ENCODE measurements around the gene GPX8. TPM values are rescaled to one million over a fixed set of nuclear protein-coding genes. Genes with fewer than 3 reads are reported as not detected.

GPX8 gene
- total RNA-seq, 1 experiment from 2014 or later = 37.9 TPM

DNA sequence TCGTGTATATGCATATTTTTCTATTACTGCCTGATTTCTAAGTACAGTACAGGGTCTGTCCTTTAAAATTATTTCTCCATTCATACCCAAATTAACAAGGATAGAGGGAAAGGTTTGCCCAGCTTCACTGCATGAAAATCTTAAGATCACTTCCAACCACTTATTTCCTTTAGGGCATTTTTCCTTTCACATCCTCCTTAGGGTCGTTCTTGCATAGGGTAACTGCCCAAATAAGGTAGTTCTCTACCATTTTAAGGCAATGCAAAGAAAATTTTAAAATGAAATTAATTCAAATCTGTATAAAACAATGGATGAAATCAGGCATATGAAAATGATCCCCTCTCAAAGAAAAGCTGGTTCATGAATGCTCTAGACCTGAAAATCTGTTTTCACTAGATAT is 17.1 kb downstream of the GPX8 start:
- H2AK5ac ChIP-seq (ENCODE audit: insufficient read length, low read length) = no peak overlapping the region
- TF ChIP-seq CTCF (conservative IDR thresholded peaks at IDR 0.05) = no peak
- no peaks in the 10 kb centered on the region for H3K79me2 ChIP-seq (ENCODE audit: insufficient read depth, low read length)
- H3K4me2 ChIP-seq (ENCODE audit: insufficient read depth, insufficient read length, low read length) = peak overlapping the region; percentile 87
- DNase-seq = no peak
- no peak overlapping the region for H3T11ph ChIP-seq (ENCODE audit: low read length)
- peaks cover 98% of the 10 kb centered on the region for H3K27me3 Mint-ChIP-seq (ENCODE audit: low read depth)
- no peak overlapping the region for H3K56ac ChIP-seq (ENCODE audit: insufficient read length, low read depth, low read length)
- no peaks in the 10 kb centered on the region for H3K36me3 Mint-ChIP-seq (ENCODE audit: insufficient read depth in 1 of 3, low read depth in 3 of 3)
- no peak overlapping the region for H3K4ac ChIP-seq (ENCODE audit: low read depth, low read length)
- peaks cover 0 to 6% of the 10 kb centered on the region in 2 experiments; a peak in 2 of 5 replicates for H3K9me3 Mint-ChIP-seq
- H3K27ac Mint-ChIP-seq = no peak overlapping the region
- no peak overlapping the region for H4K5ac ChIP-seq (ENCODE audit: insufficient read length, low read depth, low read length)
- no peak overlapping the region for H2BK12ac ChIP-seq (ENCODE audit: insufficient read length, low read depth, low read length)
- H3K23ac ChIP-seq (ENCODE audit: insufficient read length, low read depth, low read length) = no peak overlapping the region
- H2AFZ ChIP-seq (ENCODE audit: low read length) = no peak overlapping the region
- peaks cover 42% of the 10 kb centered on the region for H3K27me3 ChIP-seq (ENCODE audit: insufficient read depth, low read length)
- H3K4me1 Mint-ChIP-seq = peaks cover 24 to 31% of the 10 kb centered on the region in 2 experiments
- no peak overlapping the region for H3K14ac ChIP-seq (ENCODE audit: insufficient read depth, low read length)
- H3K23me2 ChIP-seq (ENCODE audit: insufficient read length, low read depth, low read length, poor library complexity, severe bottlenecking) = peaks cover 6% of the 10 kb centered on the region
- no peak overlapping the region for H2BK5ac ChIP-seq (ENCODE audit: insufficient read length, low read length)
- H3K4me1 ChIP-seq (ENCODE audit: insufficient read depth, low read length) = no peaks in the 10 kb centered on the region
- H4K8ac ChIP-seq (replicated peaks; ENCODE audit: insufficient read length, low read depth, low read length) = no peak overlapping the region
- no peak overlapping the region for H3K9ac ChIP-seq (ENCODE audit: extremely low read depth, insufficient read length, low read length)
- H3K18ac ChIP-seq (ENCODE audit: insufficient read length, low read depth, low read length) = no peak overlapping the region
- no peak overlapping the region for H2BK20ac ChIP-seq (ENCODE audit: low read depth, low read length, poor library complexity, severe bottlenecking)
- H3K27ac ChIP-seq (ENCODE audit: insufficient read length, low read depth, low read length) = no peak overlapping the region
- H3K4me3 Mint-ChIP-seq = peak overlapping the region; percentile 66 to 80
- WGBS (ENCODE audit: extremely low coverage, insufficient read length, low lambda C conversion rate) = no CpG with 5 or more reads among the region's 2 CpGs
- H2BK15ac ChIP-seq (ENCODE audit: low read depth, low read length) = no peak overlapping the region
- H4K20me1 ChIP-seq (ENCODE audit: control insufficient read depth, insufficient read depth, insufficient read length) = no peaks in the 10 kb centered on the region
- H3K79me1 ChIP-seq (ENCODE audit: insufficient read depth, low read depth, low read length, poor library complexity, severe bottlenecking) = no peaks in the 10 kb centered on the region
- no peak overlapping the region for H4K91ac ChIP-seq (ENCODE audit: insufficient read length, low read depth, low read length)
- no peaks in the 10 kb centered on the region for H3K9me3 ChIP-seq (ENCODE audit: control insufficient read depth, low read depth, low read length)
- no peak overlapping the region for H2BK120ac ChIP-seq (ENCODE audit: low read depth, low read length, poor library complexity, severe bottlenecking)

All from H9 (cell line).